Measurements from ENCODE around the gene SERPINA9.

DNA sequence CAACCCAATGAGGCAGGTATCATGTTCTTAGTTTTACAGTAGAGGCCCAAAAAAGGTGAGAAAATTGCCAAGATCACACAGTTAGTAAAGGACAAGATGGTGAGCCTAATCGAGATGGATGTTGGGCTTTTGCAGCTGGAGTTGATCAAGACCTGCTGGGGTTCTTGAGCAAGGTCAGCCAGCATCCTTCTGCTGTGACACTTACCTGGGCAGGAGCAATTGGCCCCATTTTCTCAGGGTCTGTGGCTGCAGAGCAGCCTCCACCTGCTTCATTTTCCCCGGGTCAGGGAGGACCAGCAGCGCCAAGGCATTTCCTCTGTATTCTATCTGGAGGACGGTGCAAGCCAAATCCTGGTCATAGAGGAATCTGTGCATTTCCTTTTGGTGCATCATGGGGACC is 29.9 kb downstream of the SERPINA9 start:
- TF ChIP-seq, protein P1, sequence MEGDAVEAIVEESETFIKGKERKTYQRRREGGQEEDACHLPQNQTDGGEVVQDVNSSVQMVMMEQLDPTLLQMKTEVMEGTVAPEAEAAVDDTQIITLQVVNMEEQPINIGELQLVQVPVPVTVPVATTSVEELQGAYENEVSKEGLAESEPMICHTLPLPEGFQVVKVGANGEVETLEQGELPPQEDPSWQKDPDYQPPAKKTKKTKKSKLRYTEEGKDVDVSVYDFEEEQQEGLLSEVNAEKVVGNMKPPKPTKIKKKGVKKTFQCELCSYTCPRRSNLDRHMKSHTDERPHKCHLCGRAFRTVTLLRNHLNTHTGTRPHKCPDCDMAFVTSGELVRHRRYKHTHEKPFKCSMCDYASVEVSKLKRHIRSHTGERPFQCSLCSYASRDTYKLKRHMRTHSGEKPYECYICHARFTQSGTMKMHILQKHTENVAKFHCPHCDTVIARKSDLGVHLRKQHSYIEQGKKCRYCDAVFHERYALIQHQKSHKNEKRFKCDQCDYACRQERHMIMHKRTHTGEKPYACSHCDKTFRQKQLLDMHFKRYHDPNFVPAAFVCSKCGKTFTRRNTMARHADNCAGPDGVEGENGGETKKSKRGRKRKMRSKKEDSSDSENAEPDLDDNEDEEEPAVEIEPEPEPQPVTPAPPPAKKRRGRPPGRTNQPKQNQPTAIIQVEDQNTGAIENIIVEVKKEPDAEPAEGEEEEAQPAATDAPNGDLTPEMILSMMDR (IDR thresholded peaks at IDR 0.05; ENCODE audit: insufficient read depth, low read length, poor library complexity, severe bottlenecking), result no peak
- no peak for TF ChIP-seq EZH2phosphoT487 (conservative IDR thresholded peaks at IDR 0.05; ENCODE audit: low read length)

All from SU-DHL-6 (cell line).